Ovary (tissue), 3 donors: Measurements from ENCODE around the gene CIDEA.

Experiments used
- EP300 ChIP-seq: sonication (generic); formaldehyde crosslinking; IDR thresholded peaks from one replicate; pipeline ENCODE4 v1.6.1; 2017; ENCODE audit warnings: antibody characterized with exemption
- POLR2A ChIP-seq: fragments of 450-650 bp; IDR thresholded peaks from one replicate; pipeline ENCODE4 v1.6.1; 2017; ENCODE audit warnings: antibody characterized with exemption, mild to moderate bottlenecking, moderate library complexity
- TF ChIP-seq, protein P1 (sequence below), 3 donors: fragments of 450-650 bp in 2 of 3; fragments of 200-600 bp in 1 of 3; IDR thresholded peaks; one replicate each; pipeline versions ENCODE4 v1.5.1 to v1.8.0; 2016 to 2022; ENCODE audit warnings: antibody characterized with exemption in 3 of 3, mild to moderate bottlenecking in 1 of 3
- donor health status: DM: no; HTN: no; CAD: no.

DNA sequence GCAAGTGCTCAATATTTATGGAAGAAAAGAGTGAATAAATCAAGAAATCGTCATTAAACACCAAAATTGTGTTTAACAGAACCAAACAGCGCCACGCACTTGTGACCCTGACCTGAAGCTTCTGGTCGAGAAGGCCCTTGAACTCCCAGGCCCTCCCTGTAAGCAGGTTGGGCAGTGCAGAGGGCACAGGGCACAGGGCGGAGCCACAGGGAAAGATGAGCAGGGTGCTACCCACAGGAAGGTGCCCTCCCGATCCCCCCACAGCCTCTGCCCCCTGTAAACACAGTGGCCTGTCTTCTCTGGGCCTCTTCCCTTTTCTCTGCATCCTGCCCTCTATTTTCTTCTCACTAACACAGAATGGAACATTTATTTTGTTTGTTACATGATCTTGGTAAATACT lies 37.0 kb downstream of the CIDEA start:
- TF ChIP-seq, protein P1, sequence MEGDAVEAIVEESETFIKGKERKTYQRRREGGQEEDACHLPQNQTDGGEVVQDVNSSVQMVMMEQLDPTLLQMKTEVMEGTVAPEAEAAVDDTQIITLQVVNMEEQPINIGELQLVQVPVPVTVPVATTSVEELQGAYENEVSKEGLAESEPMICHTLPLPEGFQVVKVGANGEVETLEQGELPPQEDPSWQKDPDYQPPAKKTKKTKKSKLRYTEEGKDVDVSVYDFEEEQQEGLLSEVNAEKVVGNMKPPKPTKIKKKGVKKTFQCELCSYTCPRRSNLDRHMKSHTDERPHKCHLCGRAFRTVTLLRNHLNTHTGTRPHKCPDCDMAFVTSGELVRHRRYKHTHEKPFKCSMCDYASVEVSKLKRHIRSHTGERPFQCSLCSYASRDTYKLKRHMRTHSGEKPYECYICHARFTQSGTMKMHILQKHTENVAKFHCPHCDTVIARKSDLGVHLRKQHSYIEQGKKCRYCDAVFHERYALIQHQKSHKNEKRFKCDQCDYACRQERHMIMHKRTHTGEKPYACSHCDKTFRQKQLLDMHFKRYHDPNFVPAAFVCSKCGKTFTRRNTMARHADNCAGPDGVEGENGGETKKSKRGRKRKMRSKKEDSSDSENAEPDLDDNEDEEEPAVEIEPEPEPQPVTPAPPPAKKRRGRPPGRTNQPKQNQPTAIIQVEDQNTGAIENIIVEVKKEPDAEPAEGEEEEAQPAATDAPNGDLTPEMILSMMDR (IDR thresholded peaks at IDR 0.05): no peak
- TF ChIP-seq EP300 (no peak), POLR2A (no peak)
